CD4-positive, alpha-beta T cell (primary cell): ENCODE data around the gene CD300LB. TPM values are rescaled to one million over a fixed set of nuclear protein-coding genes. Genes with fewer than 3 reads are reported as not detected.

Experiments
- ATAC-seq: fragments of 200-7000 bp; cut with Tn5 transposase; one replicate; pipeline ENCODE4 v1.10.0; 2022; ENCODE audit warnings: mild to moderate bottlenecking; ENCODE audit not compliant: poor library complexity
- CTCF ChIA-PET: fragments of 350-600 bp; sonication (Branson Sonifier 250); formaldehyde crosslinking; loops from one replicate; lab custom pipeline; 2021; ENCODE audit warnings: antibody characterized with exemption, inconsistent platforms; lab: Charles Lee
- POLR2A ChIA-PET: fragments of 350-600 bp; sonication (Branson Sonifier 250); formaldehyde crosslinking; loops from one replicate; lab custom pipeline; 2021; ENCODE audit warnings: antibody characterized with exemption, inconsistent platforms; lab: Charles Lee
- DNase-seq, 14 experiments: peaks; one replicate each; pipeline ENCODE4 v3.0.0-alpha.2; 2013 to 2020; ENCODE audit warnings: mixed read lengths in 2 of 14
- H3K27ac ChIP-seq, 2 donors: one replicate each; pipeline versions ENCODE4 v1.5.1 to v1.7.0; 2013; ENCODE audit warnings: low read length in 2 of 2, low read depth in 1 of 2, mild to moderate bottlenecking in 1 of 2
- H3K27me3 ChIP-seq, 2 experiments: 1 replicate in 1 of 2; 2 replicates in 1 of 2; pipeline versions ENCODE4 v1.6.1 to v1.7.0; 2013; ENCODE audit warnings: low read length in 2 of 2, control low read depth in 1 of 2, mild to moderate bottlenecking in 1 of 2, moderate library complexity in 1 of 2; ENCODE audit not compliant: insufficient read depth in 2 of 2, control insufficient read depth in 1 of 2
- H3K36me3 ChIP-seq: one replicate; pipeline ENCODE4 v1.6.1; 2013; ENCODE audit warnings: low read length, control low read depth; ENCODE audit not compliant: insufficient read depth
- H3K4me1 ChIP-seq: one replicate; pipeline ENCODE4 v1.6.1; 2013; ENCODE audit warnings: low read length, control low read depth; ENCODE audit not compliant: insufficient read depth
- H3K4me3 ChIP-seq: one replicate; pipeline ENCODE4 v1.5.1; 2013; ENCODE audit warnings: mild to moderate bottlenecking, low read length, moderate library complexity
- H3K9me3 ChIP-seq, 2 experiments: 1 replicate in 1 of 2; 2 replicates in 1 of 2; pipeline versions ENCODE4 v1.6.1 to v1.7.0; 2013; ENCODE audit warnings: low read length in 2 of 2, mild to moderate bottlenecking in 2 of 2, control low read depth in 1 of 2, moderate library complexity in 1 of 2; ENCODE audit not compliant: control insufficient read depth in 1 of 2, insufficient read depth in 1 of 2
- H3K27ac Mint-ChIP-seq: one replicate; pipeline ENCODE4 v1.8.0; 2020; ENCODE audit warnings: mixed read lengths
- H3K27me3 Mint-ChIP-seq: one replicate; pipeline ENCODE4 v1.8.0; 2021; ENCODE audit warnings: mixed read lengths
- H3K36me3 Mint-ChIP-seq: one replicate; pipeline ENCODE4 v1.8.0; 2021; ENCODE audit warnings: low read depth, mixed read lengths
- H3K4me1 Mint-ChIP-seq: one replicate; pipeline ENCODE4 v1.8.0; 2021; ENCODE audit warnings: low read depth, mixed read lengths
- H3K4me3 Mint-ChIP-seq: one replicate; pipeline ENCODE4 v1.8.0; 2020; ENCODE audit warnings: mild to moderate bottlenecking, mixed read lengths
- H3K9me3 Mint-ChIP-seq: one replicate; pipeline ENCODE4 v1.8.0; 2020; ENCODE audit warnings: mixed read lengths
- CTCF ChIP-seq: fragments of 200-600 bp; IDR thresholded peaks from one replicate; pipeline ENCODE4 v1.8.0; 2022; ENCODE audit warnings: antibody characterized with exemption, mild to moderate bottlenecking
- intact Hi-C, 2 experiments: fragments of 100-400 bp; cut with DNase I in 1 of 2; cut with micrococcal nuclease in 1 of 2; formaldehyde crosslinking; loops; one replicate each; pipeline versions ENCODE4 v1.15.1 to v1.9.0; 2023 to 2025; cut with DNase I, micrococcal nuclease
- total RNA-seq, 174 experiments: library from RNA in 2 of 174; stranded (reverse) in 2 of 174; gene quantifications; one replicate each; pipeline ENCODE4 v1.2.3 and lab custom pipeline; 2021 to 2026

The CD300LB gene
- total RNA-seq, 2 experiments from 2014 or later: 0.36 to 0.56 TPM

DNA sequence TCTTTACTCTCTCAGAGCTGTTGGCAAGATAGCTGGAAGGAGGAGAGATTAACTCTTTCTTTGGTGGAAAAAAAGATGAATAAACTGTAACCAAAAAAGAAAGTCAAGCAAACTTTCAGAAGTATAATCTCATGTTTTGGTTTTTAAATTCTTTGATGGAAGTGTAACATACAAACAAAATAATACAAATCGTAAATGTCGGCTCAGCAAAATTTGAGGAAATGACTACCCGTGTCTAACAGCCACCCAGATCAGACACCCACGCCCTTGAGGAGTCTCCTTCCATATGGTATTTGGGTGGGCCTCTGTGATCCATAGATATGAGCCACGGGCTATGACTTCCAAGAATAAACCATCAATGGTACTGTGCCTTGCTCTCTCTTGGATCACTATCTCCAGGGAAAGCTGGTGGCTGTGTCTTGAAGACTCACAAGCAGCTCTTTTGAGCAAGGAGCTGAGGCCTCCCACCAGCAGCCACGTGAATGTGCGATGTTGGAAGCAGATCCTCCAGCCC, 24.2 kb upstream of the CD300LB start:
- ATAC-seq (no peak), DNase-seq (no peak)
- ChIA-PET POLR2A (no interaction called here), CTCF (no interaction called here)
- no peak overlapping the region for H3K27ac ChIP-seq
- no peaks in the 10 kb centered on the region for H3K27me3 ChIP-seq
- no peak for TF ChIP-seq CTCF
- peaks cover 4% of the 10 kb centered on the region for H3K4me1 ChIP-seq
- no peak overlapping the region for H3K4me3 ChIP-seq
- no peaks in the 10 kb centered on the region for H3K9me3 ChIP-seq
- Mint-ChIP-seq H3K36me3 (no peaks in the 10 kb centered on the region), H3K4me3 (no peak overlapping the region), H3K27me3 (no peaks in the 10 kb centered on the region), H3K27ac (no peak overlapping the region), H3K9me3 (peaks cover 3% of the 10 kb centered on the region), H3K4me1 (peaks cover 37% of the 10 kb centered on the region)
- no peaks in the 10 kb centered on the region for H3K36me3 ChIP-seq
- intact Hi-C loops: no loop called here

GRCh38 chr17:74554909-74555308, 23.6 kb upstream of the CD300LB start:
- Mint-ChIP-seq H3K4me3 (no peak overlapping the region), H3K27ac (no peak overlapping the region), H3K4me1 (peaks cover 36% of the 10 kb centered on the region), H3K27me3 (no peaks in the 10 kb centered on the region), H3K9me3 (peaks cover 3% of the 10 kb centered on the region), H3K36me3 (no peaks in the 10 kb centered on the region)
- TF ChIP-seq CTCF: no peak
- DNase-seq (no peak), ATAC-seq (no peak)
- Histone ChIP-seq H3K36me3 (no peaks in the 10 kb centered on the region), H3K27ac (no peak overlapping the region), H3K4me1 (peaks cover 4% of the 10 kb centered on the region), H3K9me3 (no peaks in the 10 kb centered on the region), H3K4me3 (no peak overlapping the region), H3K27me3 (no peaks in the 10 kb centered on the region)
- CTCF ChIA-PET: no interaction called here
- intact Hi-C loops: no loop called here
- POLR2A ChIA-PET: no interaction called here

- H3K36me3 ChIP-seq: no peaks in the 10 kb centered on the region
- DNase-seq (no peak), ATAC-seq (no peak)
- no peaks in the 10 kb centered on the region for H3K4me1 ChIP-seq
- ChIA-PET CTCF (no interaction called here), POLR2A (no interaction called here)
- H3K27ac ChIP-seq: no peak overlapping the region
- TF ChIP-seq CTCF: no peak
- Mint-ChIP-seq H3K4me1 (peaks cover 13% of the 10 kb centered on the region), H3K4me3 (no peak overlapping the region), H3K27ac (no peak overlapping the region), H3K27me3 (no peaks in the 10 kb centered on the region), H3K9me3 (no peaks in the 10 kb centered on the region), H3K36me3 (no peaks in the 10 kb centered on the region)
- H3K9me3 ChIP-seq: no peaks in the 10 kb centered on the region
- H3K27me3 ChIP-seq: peaks cover 0 to 3% of the 10 kb centered on the region in 2 experiments
- intact Hi-C loops: no loop called here
- H3K4me3 ChIP-seq: no peak overlapping the region
Measured at GRCh38 chr17:74552037-74552436, 20.8 kb upstream of the CD300LB start.
